Measurements from ENCODE around the gene RASSF6. TPM values are rescaled to one million over a fixed set of nuclear protein-coding genes. Genes with fewer than 3 reads are reported as not detected.

Gene RASSF6, protein sequence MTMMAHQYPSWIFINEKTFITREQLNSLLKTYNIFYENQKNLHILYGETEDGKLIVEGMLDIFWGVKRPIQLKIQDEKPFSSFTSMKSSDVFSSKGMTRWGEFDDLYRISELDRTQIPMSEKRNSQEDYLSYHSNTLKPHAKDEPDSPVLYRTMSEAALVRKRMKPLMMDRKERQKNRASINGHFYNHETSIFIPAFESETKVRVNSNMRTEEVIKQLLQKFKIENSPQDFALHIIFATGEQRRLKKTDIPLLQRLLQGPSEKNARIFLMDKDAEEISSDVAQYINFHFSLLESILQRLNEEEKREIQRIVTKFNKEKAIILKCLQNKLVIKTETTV
- total RNA-seq = 0.18 TPM in 1 of 2 replicates, not detected in the other

DNA sequence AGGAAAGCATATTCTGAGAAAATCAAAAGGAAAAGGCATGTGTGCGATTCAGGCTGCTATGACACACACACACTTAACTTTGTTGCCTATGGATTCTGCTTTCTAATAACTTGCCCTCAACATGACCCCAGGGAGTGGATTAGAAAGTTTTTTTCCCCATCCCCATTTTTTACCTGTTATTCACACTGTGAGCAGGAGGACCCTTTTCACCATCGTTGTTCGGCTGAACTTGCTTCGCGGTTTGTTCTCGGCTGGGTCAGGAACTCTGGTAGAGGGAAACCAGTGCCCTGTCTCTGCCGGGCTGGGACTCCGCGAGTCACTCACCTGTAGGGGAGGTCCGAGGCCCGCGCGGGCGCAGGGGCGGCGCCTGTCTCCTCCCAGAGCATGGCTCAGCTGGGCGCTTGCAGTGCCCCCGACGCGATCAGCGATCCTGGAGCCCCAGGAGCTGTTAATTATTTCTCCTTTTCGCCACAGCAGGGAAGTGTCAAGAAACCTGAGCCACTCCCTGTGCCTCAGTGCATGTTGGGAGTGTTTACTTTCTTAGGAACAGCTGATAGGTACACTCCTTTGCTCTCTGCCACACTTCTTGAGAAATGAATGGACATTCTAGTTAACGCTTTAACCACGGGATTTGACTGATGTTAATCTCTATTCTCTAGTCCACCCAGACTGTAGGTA, at the start of gene RASSF6:
RASSF6 (minus strand) TSS at position 322 of the 678 bp plus-strand sequence. CDS start 8,641 bp downstream, outside the sequence.

Other genes with a start within 250 kb of the RASSF6 start
- gene ALB, start 216.1 kb downstream of the RASSF6 start, total RNA-seq = not detected in 2 replicates
- gene AFP, start 184.2 kb downstream of the RASSF6 start, total RNA-seq = 1.2 TPM in 1 of 2 replicates, not detected in the other
- gene AFM, start 138.7 kb downstream of the RASSF6 start, total RNA-seq = not detected in 2 replicates
- 6.4 and 9.5 TPM in 2 replicates for gene CXCL8, start 120.1 kb upstream of the RASSF6 start, total RNA-seq
- gene CXCL6, start 216.2 kb upstream of the RASSF6 start, total RNA-seq = 0.58 and 4.6 TPM in 2 replicates
- gene PF4V1, start 232.9 kb upstream of the RASSF6 start, total RNA-seq = 1.6 TPM in 1 of 2 replicates, not detected in the other
- gene CXCL1, start 249.0 kb upstream of the RASSF6 start, total RNA-seq = 12.7 and 17.7 TPM in 2 replicates

All from myometrial cell (primary cell).